NCI-H1105 (cell line): ENCODE results near the gene NIPBL.
"Not testable (repeated sequence)": the region's sequence is repeated elsewhere in the genome, so short reads cannot be mapped to it uniquely, and the experiment has no call there.

Source experiments
- DNase-seq: peaks from one replicate; lab custom pipeline; 2025; lab: John Stamatoyannopoulos, UW

The NIPBL gene

GRCh38 chr5:37088009-37088408 lies 211.4 kb downstream of the NIPBL start:
- no peak for DNase-seq

- DNase-seq, result no peak
Measured at GRCh38 chr5:37090123-37090726, 213.7 kb downstream of the NIPBL start.

- DNase-seq, result no peak
Measured at GRCh38 chr5:37090781-37091180, 214.2 kb downstream of the NIPBL start.

DNA sequence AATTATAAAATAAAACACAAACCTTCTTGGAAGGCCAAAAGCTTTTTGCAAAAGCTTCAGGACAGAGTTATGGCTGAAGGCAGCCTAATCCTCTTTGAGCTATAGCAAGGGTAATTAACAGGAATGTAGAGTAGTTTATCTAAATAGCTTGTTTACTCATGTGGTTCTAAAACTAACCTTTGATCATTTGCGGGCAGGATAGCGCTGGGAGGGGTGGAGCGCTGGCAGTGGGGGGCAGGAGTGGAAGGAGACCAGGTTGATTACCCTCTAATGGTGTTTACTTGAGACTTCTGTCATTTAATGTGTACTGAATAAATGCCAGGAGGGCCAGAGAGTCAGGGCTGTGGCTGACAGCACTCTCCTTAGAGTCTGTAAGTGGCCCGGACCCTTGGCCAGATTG lies 217.2 kb downstream of the NIPBL start:
- DNase-seq, result not testable (repeated sequence)

- not testable (repeated sequence) for DNase-seq
Measured at GRCh38 chr5:37099267-37099666, 222.7 kb downstream of the NIPBL start.

- no peak for DNase-seq
Measured at GRCh38 chr5:37103302-37103701, 226.7 kb downstream of the NIPBL start.

DNA sequence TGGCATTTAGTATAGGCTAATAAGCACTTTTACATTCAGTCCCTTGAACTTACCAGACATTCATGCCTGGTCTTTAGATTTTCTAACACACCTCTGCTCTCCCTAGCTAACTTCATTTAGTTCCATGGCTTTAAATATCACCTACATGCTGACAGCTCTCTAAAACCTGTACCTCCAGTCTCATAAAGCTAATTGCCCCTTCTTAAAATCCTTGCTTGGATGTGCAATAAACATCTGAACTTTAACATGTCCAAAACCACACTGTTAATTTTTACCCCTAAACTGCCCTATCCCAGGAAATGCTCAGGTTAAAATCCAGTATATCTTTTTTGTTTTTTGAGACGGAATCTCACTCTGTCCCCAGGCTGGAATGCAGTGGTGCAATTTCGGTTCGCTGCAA lies 232.8 kb downstream of the NIPBL start:
- no peak for DNase-seq

GRCh38 chr5:37110135-37110534 lies 233.6 kb downstream of the NIPBL start:
- no peak for DNase-seq

DNA sequence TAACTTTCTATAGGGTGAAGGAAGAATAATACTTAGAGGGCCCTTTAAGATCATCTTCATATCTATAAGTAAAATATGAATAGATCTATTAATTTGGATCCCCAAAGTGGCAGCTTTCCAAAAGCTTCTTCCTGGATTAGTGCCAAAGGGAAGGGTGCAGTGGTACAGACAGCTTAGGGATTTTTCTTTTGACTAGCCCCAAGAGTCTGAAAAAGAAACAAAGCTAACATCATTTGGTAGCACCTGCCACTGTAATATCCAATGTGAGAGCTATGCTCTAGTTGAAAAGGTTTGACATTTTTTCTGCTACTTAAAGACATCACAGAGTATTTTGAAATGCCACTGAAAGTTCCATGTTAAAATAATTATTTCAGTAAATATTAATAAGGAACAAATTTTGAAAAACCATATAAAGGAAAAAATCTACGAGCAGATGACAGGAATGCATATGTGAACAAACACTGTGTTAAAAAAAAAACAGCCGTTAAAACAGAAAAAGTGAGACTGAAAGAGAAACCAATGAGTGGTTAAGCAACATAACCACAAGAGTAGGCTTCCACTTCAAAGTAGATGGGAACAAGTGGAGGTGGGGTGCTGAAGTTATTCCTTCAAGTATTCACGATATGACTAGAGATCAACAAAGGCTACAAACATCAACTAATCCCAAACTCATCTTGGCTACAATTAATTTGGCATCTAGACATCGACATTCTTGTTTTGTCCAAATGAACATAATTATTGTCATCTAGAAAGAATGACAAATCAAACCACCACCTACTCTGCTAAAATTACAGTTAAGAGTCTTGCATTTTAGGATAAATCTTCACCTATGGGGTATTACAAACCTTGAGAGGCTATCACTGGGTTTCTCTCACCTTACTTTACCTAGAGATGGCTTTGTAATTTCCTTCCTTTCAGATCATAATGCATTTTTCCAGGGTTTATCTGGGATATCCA lies 235.1 kb downstream of the NIPBL start:
- no peak for DNase-seq

- no peak for DNase-seq
Measured at GRCh38 chr5:37112383-37112991, 235.9 kb downstream of the NIPBL start.
